ENCODE measurements around the gene OPN1SW. TPM values are rescaled to one million over a fixed set of nuclear protein-coding genes. Genes with fewer than 3 reads are reported as not detected.

Gene OPN1SW
- total RNA-seq, 4 donors from 2014 or later, result not detected

GRCh38 chr7:128811631-128812430 is 36.2 kb upstream of the OPN1SW start:
- 85 to 86% methylated on average over 8 to 11 of the region's 11 CpGs for WGBS, 2 donors
- TF ChIP-seq CTCF (IDR thresholded peaks at IDR 0.05) (no peak), POLR2A (IDR thresholded peaks at IDR 0.05) (no peak)

GRCh38 chr7:128810997-128811396 is 35.4 kb upstream of the OPN1SW start:
- no peak for DNase-seq
- Histone ChIP-seq H3K9me3 (no peaks in the 10 kb centered on the region), H3K27me3 (peaks cover 0 to 4% (median 0%) of the 10 kb centered on the region in 4 donors), H3K27ac (no peak overlapping the region), H3K36me3 (peaks cover 0 to 5% (median 0%) of the 10 kb centered on the region in 3 donors), H3K4me3 (no peak overlapping the region), H3K4me1 (peaks cover 0 to 4% (median 0%) of the 10 kb centered on the region in 3 donors)
- TF ChIP-seq CTCF (IDR thresholded peaks at IDR 0.05), result no peak
- intact Hi-C loops (cut with DNase I), result no loop called here
- 90 to 94% methylated on average over 3 of the region's 3 CpGs for WGBS, 2 donors

More at GRCh38 chr7:128811631-128812430, 36.2 kb upstream of the OPN1SW start:
- intact Hi-C loops (cut with DNase I), result no loop called here
- Histone ChIP-seq H3K27me3 (peaks cover 0 to 4% (median 0%) of the 10 kb centered on the region in 4 donors), H3K36me3 (peaks cover 0 to 5% (median 0%) of the 10 kb centered on the region in 3 donors), H3K4me1 (peaks cover 0 to 4% (median 0%) of the 10 kb centered on the region in 3 donors), H3K9me3 (no peaks in the 10 kb centered on the region), H3K4me3 (no peak overlapping the region), H3K27ac (no peak overlapping the region)
- DNase-seq, result no peak

- Histone ChIP-seq H3K9me3 (no peaks in the 10 kb centered on the region), H3K4me3 (no peak overlapping the region), H3K4me1 (peaks cover 0 to 4% (median 0%) of the 10 kb centered on the region in 3 donors), H3K27me3 (peaks cover 0 to 4% (median 0%) of the 10 kb centered on the region in 4 donors), H3K27ac (no peak overlapping the region), H3K36me3 (peaks cover 0 to 7% (median 0%) of the 10 kb centered on the region in 3 donors)
- 82 to 83% methylated on average over 2 of the region's 2 CpGs for WGBS, 2 donors
- intact Hi-C loops (cut with DNase I), result no loop called here
- no peak for DNase-seq
- TF ChIP-seq POLR2A (IDR thresholded peaks at IDR 0.05) (no peak), CTCF (IDR thresholded peaks at IDR 0.05) (no peak)
Measured at GRCh38 chr7:128810473-128810872, 34.9 kb upstream of the OPN1SW start.

- DNase-seq, result no peak
- 89 to 92% methylated on average over 1 to 3 of the region's 3 CpGs for WGBS, 2 donors
- TF ChIP-seq POLR2A (IDR thresholded peaks at IDR 0.05), result no peak
- no peak for TF ChIP-seq CTCF (IDR thresholded peaks at IDR 0.05)
- H3K9me3 ChIP-seq, result no peaks in the 10 kb centered on the region
- H3K4me3 ChIP-seq, result no peak overlapping the region
- H3K36me3 ChIP-seq, result peaks cover 0 to 12% (median 0%) of the 10 kb centered on the region in 3 donors
- intact Hi-C loops (cut with DNase I), result no loop called here
- peaks cover 0 to under 1% (median 0%) of the 10 kb centered on the region in 4 donors for H3K27me3 ChIP-seq
- no peak overlapping the region for H3K27ac ChIP-seq
- peaks cover 0 to 4% (median 0%) of the 10 kb centered on the region in 3 donors for H3K4me1 ChIP-seq
Measured at GRCh38 chr7:128809363-128809762, 33.8 kb upstream of the OPN1SW start.

GRCh38 chr7:128807191-128807590 is 31.6 kb upstream of the OPN1SW start:
- no peaks in the 10 kb centered on the region for H3K9me3 ChIP-seq
- no peaks in the 10 kb centered on the region for H3K4me1 ChIP-seq
- no peak overlapping the region for H3K4me3 ChIP-seq
- 75 to 86% methylated on average over 3 to 8 of the region's 8 CpGs for WGBS, 2 donors
- intact Hi-C loops (cut with DNase I), result no loop called here
- no peak for TF ChIP-seq POLR2A (IDR thresholded peaks at IDR 0.05)
- DNase-seq, result no peak
- H3K36me3 ChIP-seq, result peaks cover 0 to 12% (median 0%) of the 10 kb centered on the region in 3 donors
- H3K27ac ChIP-seq, result no peak overlapping the region
- H3K27me3 ChIP-seq, result no peaks in the 10 kb centered on the region

Data from esophagus squamous epithelium (tissue), 5 donors.